ENCODE measurements around the gene OR2D3.
"Not testable (repeated sequence)": the region's sequence is repeated elsewhere in the genome, so short reads cannot be mapped to it uniquely, and the experiment has no call there.

The OR2D3 gene

GRCh38 chr11:6889835-6890234, 31.0 kb upstream of the OR2D3 start:
- no peak overlapping the region for H3K27ac ChIP-seq
- TF ChIP-seq ZFX (IDR thresholded peaks at IDR 0.05; ENCODE audit: borderline replicate concordance), result no peak
- no peak for TF ChIP-seq CTCF (IDR thresholded peaks at IDR 0.05)

- TF ChIP-seq ZFX (IDR thresholded peaks at IDR 0.05; ENCODE audit: borderline replicate concordance), result no peak
- TF ChIP-seq CTCF (IDR thresholded peaks at IDR 0.05), result no peak
- H3K27ac ChIP-seq, result no peak within 1 kb of the TSS
These were observed 28.4 kb upstream of the OR2D3 start, which contains the start of gene OR2D2 for GRCh38 chr11:6892400-6892799. Gene OR2D2 (minus strand): TSS chr11:6892500. CDS start chr11:6892500, 0 bp downstream.

GRCh38 chr11:6894097-6894496, 26.7 kb upstream of the OR2D3 start:
- TF ChIP-seq CTCF (IDR thresholded peaks at IDR 0.05), result no peak
- TF ChIP-seq ZFX (IDR thresholded peaks at IDR 0.05; ENCODE audit: borderline replicate concordance), result no peak
- H3K27ac ChIP-seq, result no peak overlapping the region

GRCh38 chr11:6895010-6895409, 25.8 kb upstream of the OR2D3 start:
- TF ChIP-seq CTCF (IDR thresholded peaks at IDR 0.05), result no peak
- no peak for TF ChIP-seq ZFX (IDR thresholded peaks at IDR 0.05; ENCODE audit: borderline replicate concordance)
- H3K27ac ChIP-seq, result no peak overlapping the region

GRCh38 chr11:6898911-6899310, 21.9 kb upstream of the OR2D3 start:
- no peak for TF ChIP-seq CTCF (IDR thresholded peaks at IDR 0.05)
- TF ChIP-seq ZFX (IDR thresholded peaks at IDR 0.05; ENCODE audit: borderline replicate concordance), result no peak
- H3K27ac ChIP-seq, result no peak overlapping the region

GRCh38 chr11:6900327-6900999, 20.3 kb upstream of the OR2D3 start:
- TF ChIP-seq CTCF (IDR thresholded peaks at IDR 0.05), result peak; percentile 18; the same call in 1 of the 2 replicates
- TF ChIP-seq ZFX (IDR thresholded peaks at IDR 0.05; ENCODE audit: borderline replicate concordance), result no peak
- no peak overlapping the region for H3K27ac ChIP-seq

- not testable (repeated sequence) for H3K27ac ChIP-seq
These were observed 16.0 kb upstream of the OR2D3 start for GRCh38 chr11:6904804-6905203.

- H3K27ac ChIP-seq, result no peak overlapping the region
- no peak for TF ChIP-seq CTCF (IDR thresholded peaks at IDR 0.05)
- TF ChIP-seq ZFX (IDR thresholded peaks at IDR 0.05; ENCODE audit: borderline replicate concordance), result no peak
These were observed 9.4 kb upstream of the OR2D3 start for GRCh38 chr11:6911378-6911777.
